A549 (cell line): ENCODE results near the gene ZMIZ2. TPM values are rescaled to one million over a fixed set of nuclear protein-coding genes. Genes with fewer than 3 reads are reported as not detected.
"Not testable (repeated sequence)": the region's sequence is repeated elsewhere in the genome, so short reads cannot be mapped to it uniquely, and the experiment has no call there.

Experiments used
- ATAC-seq, 2 experiments: fragments of 200-7000 bp in 1 of 2; fragments of >200 bp in 1 of 2; cut with Nextera tagmentation in 1 of 2; cut with Tn5 transposase in 1 of 2; 3 replicates each; pipeline versions ENCODE4 v1.8.0 to v1.9.1; 2018 to 2020; ENCODE audit warnings: mild to moderate bottlenecking in 1 of 2, moderate library complexity in 1 of 2
- CTCF ChIA-PET: fragments of 300-600 bp; sonication (Branson Sonifier 250); formaldehyde crosslinking; extraction: SDS; loops from one replicate; lab custom pipeline; 2021; ENCODE audit warnings: antibody characterized with exemption, inconsistent platforms; lab: Yijun Ruan, JAX
- POLR2A ChIA-PET: fragments of 350-600 bp; formaldehyde crosslinking; extraction: SDS; loops from one replicate; lab custom pipeline; 2021; ENCODE audit warnings: antibody characterized with exemption, inconsistent platforms; lab: Yijun Ruan, JAX
- DNase-seq, 2 experiments: peaks; one replicate each; pipeline versions ENCODE4 v3.0.0 to v3.0.0-alpha.2; 2011 to 2016; ENCODE audit warnings: low read depth in 1 of 2, low spot score in 1 of 2
- FAIRE-seq: peaks from 2 replicates; lab custom pipeline; 2011; peaks lifted over from hg19 to GRCh38; lab: Jason Lieb, UNC
- H3K27ac ChIP-seq, 2 experiments: fragments of >200 bp; sonication (Bioruptor Twin); formaldehyde crosslinking; 3 replicates each; pipeline ENCODE4 v1.5.1; 2016 to 2017
- H3K4me1 ChIP-seq: fragments of >200 bp; sonication (Bioruptor Twin); formaldehyde crosslinking; 3 replicates; pipeline ENCODE4 v1.6.1; 2016
- H3K4me2 ChIP-seq: fragments of >200 bp; sonication (Bioruptor Twin); formaldehyde crosslinking; 3 replicates; pipeline ENCODE4 v1.6.1; 2016
- H3K4me3 ChIP-seq: fragments of >200 bp; sonication (Bioruptor Twin); formaldehyde crosslinking; 3 replicates; pipeline ENCODE4 v1.5.1; 2016
- H3K9me3 ChIP-seq: fragments of >200 bp; sonication (Bioruptor Twin); formaldehyde crosslinking; 3 replicates; pipeline ENCODE4 v1.6.1; 2016
- CTCF ChIP-seq: fragments of >200 bp; sonication (Bioruptor Twin); formaldehyde crosslinking; IDR thresholded peaks from 3 replicates; pipeline ENCODE4 v1.5.1; 2016
- ELK1 ChIP-seq: fragments of 150-350 bp; IDR thresholded peaks from 2 replicates; pipeline ENCODE4 v1.6.1; 2014; ENCODE audit warnings: low read depth, mild to moderate bottlenecking, low read length
- GATA3 ChIP-seq: IDR thresholded peaks from 2 replicates; pipeline ENCODE4 v1.6.1; 2012; ENCODE audit warnings: borderline replicate concordance
- HDAC2 ChIP-seq: fragments of 200-600 bp; sonication (generic); IDR thresholded peaks from 2 replicates; pipeline ENCODE4 v1.6.1; 2016
- HMGXB4 ChIP-seq: fragments of 250-450 bp; sonication (Bioruptor Pico); IDR thresholded peaks from 2 replicates; pipeline ENCODE4 v1.5.0; 2021; ENCODE audit warnings: mild to moderate bottlenecking, moderate library complexity, borderline replicate concordance
- JUN ChIP-seq, 2 experiments: fragments of >200 bp; sonication (Bioruptor Twin); formaldehyde crosslinking; IDR thresholded peaks; 2 replicates in 1 of 2; 3 replicates in 1 of 2; pipeline ENCODE4 v1.6.1; 2016 to 2017
- KDM5A ChIP-seq: fragments of 200-600 bp; sonication (generic); IDR thresholded peaks from 2 replicates; pipeline ENCODE4 v1.6.1; 2016; ENCODE audit warnings: antibody characterized with exemption, mild to moderate bottlenecking
- MAX ChIP-seq: IDR thresholded peaks from 2 replicates; pipeline ENCODE4 v1.6.1; 2012
- MYC ChIP-seq: IDR thresholded peaks from 2 replicates; pipeline ENCODE4 v1.6.1; 2012; ENCODE audit warnings: mild to moderate bottlenecking, inconsistent platforms, low read length, improper control_type of control experiment, borderline replicate concordance
- NPAS2 ChIP-seq: fragments of 250-450 bp; sonication (Bioruptor Pico); IDR thresholded peaks from 2 replicates; pipeline ENCODE4 v1.8.0; 2022; ENCODE audit warnings: mild to moderate bottlenecking, moderate library complexity, borderline replicate concordance
- NR3C1 ChIP-seq: fragments of >200 bp; sonication (Bioruptor Twin); formaldehyde crosslinking; IDR thresholded peaks from 3 replicates; pipeline ENCODE4 v1.6.1; 2017
- PBX3 ChIP-seq: IDR thresholded peaks from 2 replicates; pipeline ENCODE4 v1.6.1; 2012
- REST ChIP-seq: fragments of 200-600 bp; sonication (generic); IDR thresholded peaks from 2 replicates; pipeline ENCODE4 v1.6.1; 2016; ENCODE audit warnings: antibody characterized with exemption, mild to moderate bottlenecking, moderate library complexity
- TFCP2L1 ChIP-seq: fragments of 250-450 bp; sonication (Bioruptor Pico); IDR thresholded peaks from 2 replicates; pipeline ENCODE4 v1.5.0; 2021; ENCODE audit warnings: mild to moderate bottlenecking
- ZC3H11A ChIP-seq: fragments of 450-650 bp; IDR thresholded peaks from 2 replicates; pipeline ENCODE4 v1.6.1; 2014; ENCODE audit warnings: antibody characterized with exemption, mild to moderate bottlenecking
- ZSCAN20 ChIP-seq: fragments of 250-450 bp; sonication (Bioruptor Pico); IDR thresholded peaks from 2 replicates; pipeline ENCODE4 v1.8.0; 2022; ENCODE audit warnings: mild to moderate bottlenecking, moderate library complexity
- WGBS: methylation state at CpG from one replicate; pipeline ENCODE4 v1.1.6; 2017; ENCODE audit errors: missing lambda C conversion rate; 5-methylcytosine and 5-hydroxymethylcytosine counted together
- polyA plus RNA-seq, 4 experiments: library from polyadenylated mRNA; depleted of rRNA in 3 of 4; stranded (reverse); fragments of >200 nt; fragmentation: RNase III in 1 of 4; extraction: RNeasy Plus Mini Kit Qiagen cat#74134 plus additional on column Dnase treatment in 1 of 4; gene quantifications; 2 replicates in 3 of 4; 3 replicates in 1 of 4; pipeline ENCODE4 v1.2.3, GENCODE V29; 2011 to 2017

ZMIZ2 gene
- polyA plus RNA-seq, 2 of the 4 experiments (the other 2 are of a cell fraction): 4.3 to 21.7 TPM

GRCh38 chr7:44803828-44804519 lies 55.3 kb downstream of the ZMIZ2 start:
- H3K27ac ChIP-seq: not testable (repeated sequence)
- peak; percentile 60; the same call in 1 of the 2 replicates for TF ChIP-seq PBX3
- TF ChIP-seq, all 56 proteins: peak for 1; not testable (repeated sequence) for 55
- ATAC-seq: peak in 1 of 2 experiments; percentile 2; a peak in 2 of 6 replicates
- FAIRE-seq, DNase-seq, H3K4me2 ChIP-seq, H3K4me3 ChIP-seq, H3K9me3 ChIP-seq: not testable (repeated sequence)
- POLR2A ChIA-PET: interaction anchor here (0.7 to 1.0 kb wide), 2 partner anchors 44 to 80 kb away, joined by 3 read pairs; partner anchors contain the start of gene H2AZ2
- CTCF ChIA-PET: interaction anchor here (0.6 to 4.3 kb wide), 4 partner anchors 12 to 106 kb away, joined by 3 to 16 read pairs (median 4); partner anchors contain the start of gene H2AZ2
- WGBS: 90% methylated on average over 10 of the region's 10 CpGs
- peaks cover 20% of the 10 kb centered on the region for H3K4me1 ChIP-seq

GRCh38 chr7:44805950-44806349 lies 57.3 kb downstream of the ZMIZ2 start:
- Histone ChIP-seq H3K4me3 (no peak overlapping the region), H3K9me3 (no peaks in the 10 kb centered on the region), H3K27ac (no peak overlapping the region)
- TF ChIP-seq HMGXB4 (CRISPR knock-in tag) (no peak), NPAS2 (CRISPR knock-in tag) (no peak), ZC3H11A (no peak), KDM5A (no peak), HDAC2 (no peak), JUN (IDR thresholded peaks at IDR 0.05) (no peak), ELK1 (no peak), MYC (no peak)
- TF ChIP-seq, all 56 proteins: peak for 0
- peak; percentile 58 to 65; a peak in 5 of 6 replicates for ATAC-seq
- Histone ChIP-seq H3K4me2 (no peak overlapping the region), H3K4me1 (peaks cover 14% of the 10 kb centered on the region)
- POLR2A ChIA-PET: interaction anchor here (1.6 kb wide), 1 partner anchor 200 kb away, joined by 5 read pairs; the partner anchor contains the start of gene OGDH
- CTCF ChIA-PET: interaction anchor here (1.0 kb wide), 1 partner anchor 117 kb away, joined by 3 read pairs; no protein-coding TSS in a partner anchor
- no peak for FAIRE-seq
- no peak for DNase-seq
- WGBS: 84% methylated on average over 5 of the region's 5 CpGs

GRCh38 chr7:44808914-44809393 lies 60.3 kb downstream of the ZMIZ2 start:
- peak; percentile 35 to 68 for ATAC-seq

More at GRCh38 chr7:44808914-44809393, 60.3 kb downstream of the ZMIZ2 start:
- Histone ChIP-seq H3K4me1 (peaks cover 20% of the 10 kb centered on the region), H3K27ac (no peak overlapping the region), H3K9me3 (no peaks in the 10 kb centered on the region), H3K4me3 (no peak overlapping the region), H3K4me2 (no peak overlapping the region)
- ChIA-PET CTCF (no interaction called here), POLR2A (no interaction called here)
- DNase-seq (peak in 1 of 2 experiments; percentile 42), FAIRE-seq (no peak)
- TF ChIP-seq TFCP2L1 (CRISPR knock-in tag) (no peak), JUN (IDR thresholded peaks at IDR 0.05) (no peak), NR3C1 (no peak), REST (no peak), GATA3 (no peak), ZSCAN20 (CRISPR knock-in tag) (no peak), MAX (no peak), CTCF (no peak), ZC3H11A (no peak)
- 68% methylated on average over 4 of the region's 4 CpGs for WGBS
